ENCODE data around the gene NF1.
"Not testable (repeated sequence)": the region's sequence is repeated elsewhere in the genome, so short reads cannot be mapped to it uniquely, and the experiment has no call there.

Gene NF1

GRCh38 chr17:31355935-31356334, 261.2 kb downstream of the NF1 start:
- DNase-seq = no peak

GRCh38 chr17:31357091-31357490, 262.3 kb downstream of the NF1 start:
- DNase-seq = no peak

GRCh38 chr17:31357839-31358394, 263.1 kb downstream of the NF1 start:
- no peak for DNase-seq

- no peak for DNase-seq
Observed at GRCh38 chr17:31364012-31364411, 269.2 kb downstream of the NF1 start.

GRCh38 chr17:31366088-31366487, 271.3 kb downstream of the NF1 start:
- no peak for DNase-seq

GRCh38 chr17:31369266-31369665, 274.5 kb downstream of the NF1 start:
- no peak for DNase-seq

GRCh38 chr17:31371511-31372097, 276.8 kb downstream of the NF1 start:
- no peak for DNase-seq

- no peak for DNase-seq
Observed at GRCh38 chr17:31373150-31374093, 278.6 kb downstream of the NF1 start.

GRCh38 chr17:31374094-31374447, 279.3 kb downstream of the NF1 start:
- DNase-seq = no peak

- DNase-seq = no peak
Observed at GRCh38 chr17:31374503-31374902, 279.7 kb downstream of the NF1 start.

GRCh38 chr17:31378638-31379037, 283.9 kb downstream of the NF1 start:
- DNase-seq = no peak

- DNase-seq = no peak
Observed at GRCh38 chr17:31379597-31380205, 284.9 kb downstream of the NF1 start.

- DNase-seq = no peak
Observed at GRCh38 chr17:31381165-31381668, 286.4 kb downstream of the NF1 start.

GRCh38 chr17:31382668-31383275, 288.0 kb downstream of the NF1 start:
- DNase-seq = not testable (repeated sequence)

GRCh38 chr17:31383488-31383887, 288.7 kb downstream of the NF1 start:
- DNase-seq = not testable (repeated sequence)

GRCh38 chr17:31385428-31386285, 290.9 kb downstream of the NF1 start:
- no peak for DNase-seq

- DNase-seq = no peak
Observed at GRCh38 chr17:31386542-31387075, 291.8 kb downstream of the NF1 start.

GRCh38 chr17:31387438-31387837, 292.7 kb downstream of the NF1 start:
- no peak for DNase-seq

GRCh38 chr17:31388351-31388750, 293.6 kb downstream of the NF1 start:
- DNase-seq = no peak

- DNase-seq = peak; percentile 27
Observed at GRCh38 chr17:31388770-31389656, 294.2 kb downstream of the NF1 start.

All from T-helper 9 cell (primary cell).